ENCODE results near the gene FANCI. TPM values are rescaled to one million over a fixed set of nuclear protein-coding genes. Genes with fewer than 3 reads are reported as not detected.
A peak's percentile ranks its signal among the peaks of the same experiment; 100 is the strongest.

Gene FANCI
- total RNA-seq, 4 donors from 2014 or later, result 0.67 to 1.8 (median 1.5) TPM

DNA sequence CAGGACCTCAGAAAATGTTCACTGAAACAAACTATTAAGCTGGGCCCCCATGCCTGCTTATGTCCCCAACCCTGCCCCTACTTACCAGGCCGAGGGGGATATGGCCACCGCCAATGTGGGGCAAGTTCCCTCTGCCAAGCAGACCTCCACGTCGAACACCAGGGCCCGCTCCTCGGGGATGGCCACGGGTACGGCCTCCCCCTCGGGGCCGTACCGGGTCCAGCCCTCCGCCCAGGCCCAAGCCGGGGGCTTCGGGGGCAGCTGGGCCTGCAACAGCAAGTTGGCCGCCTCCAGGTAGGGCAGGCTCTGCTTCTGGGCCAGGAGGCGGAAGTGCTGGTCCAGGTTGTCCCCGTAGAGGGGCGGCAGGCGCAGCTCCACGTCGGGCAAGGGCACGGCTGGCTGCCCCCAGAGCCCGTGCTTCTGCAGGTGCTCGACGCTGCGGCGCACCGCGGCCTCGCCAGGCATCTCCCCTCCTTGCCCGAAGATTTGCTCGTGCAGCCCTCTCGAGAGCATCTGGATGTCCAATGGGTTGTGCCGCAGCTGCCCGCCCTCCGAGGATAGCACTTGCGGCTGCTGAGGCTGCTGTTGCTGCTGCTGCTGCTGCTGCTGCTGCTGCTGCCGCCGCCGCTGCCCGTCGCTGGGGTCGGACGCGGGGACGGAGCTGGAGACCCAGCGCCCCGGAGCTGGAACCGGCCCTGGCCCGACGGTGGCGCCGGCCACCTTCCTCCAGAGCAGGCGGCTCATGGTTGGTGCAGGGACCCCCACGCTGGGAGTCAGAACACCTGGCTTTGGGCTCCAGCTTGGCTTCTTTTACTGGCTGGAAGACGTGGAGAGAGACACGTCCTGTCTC lies 89.5 kb downstream of the FANCI start:
- no peak for DNase-seq
- no peak overlapping the region for H3K27ac ChIP-seq
- peak overlapping the region in 1 of 3 donors; percentile 90 for H3K4me3 ChIP-seq (replicated peaks in 1 of 3)
- TF ChIP-seq, protein P1, sequence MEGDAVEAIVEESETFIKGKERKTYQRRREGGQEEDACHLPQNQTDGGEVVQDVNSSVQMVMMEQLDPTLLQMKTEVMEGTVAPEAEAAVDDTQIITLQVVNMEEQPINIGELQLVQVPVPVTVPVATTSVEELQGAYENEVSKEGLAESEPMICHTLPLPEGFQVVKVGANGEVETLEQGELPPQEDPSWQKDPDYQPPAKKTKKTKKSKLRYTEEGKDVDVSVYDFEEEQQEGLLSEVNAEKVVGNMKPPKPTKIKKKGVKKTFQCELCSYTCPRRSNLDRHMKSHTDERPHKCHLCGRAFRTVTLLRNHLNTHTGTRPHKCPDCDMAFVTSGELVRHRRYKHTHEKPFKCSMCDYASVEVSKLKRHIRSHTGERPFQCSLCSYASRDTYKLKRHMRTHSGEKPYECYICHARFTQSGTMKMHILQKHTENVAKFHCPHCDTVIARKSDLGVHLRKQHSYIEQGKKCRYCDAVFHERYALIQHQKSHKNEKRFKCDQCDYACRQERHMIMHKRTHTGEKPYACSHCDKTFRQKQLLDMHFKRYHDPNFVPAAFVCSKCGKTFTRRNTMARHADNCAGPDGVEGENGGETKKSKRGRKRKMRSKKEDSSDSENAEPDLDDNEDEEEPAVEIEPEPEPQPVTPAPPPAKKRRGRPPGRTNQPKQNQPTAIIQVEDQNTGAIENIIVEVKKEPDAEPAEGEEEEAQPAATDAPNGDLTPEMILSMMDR (IDR thresholded peaks at IDR 0.05), result no peak
- no peak for TF ChIP-seq POLR2A (IDR thresholded peaks at IDR 0.05)
- intact Hi-C loops (cut with DNase I), result no loop called here
- peaks cover 17 to 39% of the 10 kb centered on the region in 2 donors for H3K4me1 ChIP-seq
- peaks cover 29 to 38% of the 10 kb centered on the region in 2 donors for H3K36me3 ChIP-seq
- no peaks in the 10 kb centered on the region for H3K9me3 ChIP-seq
- no peaks in the 10 kb centered on the region for H3K27me3 ChIP-seq
- 87 to 89% methylated on average over 7 to 12 of the region's 57 CpGs for WGBS, 2 donors

DNA sequence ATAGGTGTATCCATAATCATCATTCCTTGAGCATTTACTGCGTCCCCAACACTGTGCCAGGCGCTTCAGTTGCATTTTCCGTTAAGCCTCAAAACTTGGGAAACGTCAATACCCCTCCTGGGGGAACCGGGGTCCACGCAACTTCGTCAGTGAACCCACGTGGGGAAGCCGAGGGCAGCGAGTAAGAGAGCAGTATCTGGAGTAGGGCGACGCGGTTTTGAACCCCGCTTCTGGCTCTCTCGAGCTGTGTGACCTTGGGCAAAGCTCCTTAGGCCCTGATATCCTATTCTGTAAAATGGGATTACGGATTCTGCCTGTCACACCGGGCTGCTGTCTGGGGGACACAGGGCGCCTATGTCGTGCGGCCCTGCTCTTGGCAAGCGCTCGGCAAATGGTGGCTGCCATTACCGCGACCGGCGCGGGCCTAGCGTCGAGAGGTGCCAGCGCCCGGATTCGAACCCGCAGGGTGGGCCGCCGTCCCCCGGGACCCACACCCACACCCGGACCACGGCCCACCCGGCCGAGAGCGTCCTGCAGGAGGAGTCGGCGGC lies 90.3 kb downstream of the FANCI start:
- Histone ChIP-seq H3K36me3 (peaks cover 21 to 30% of the 10 kb centered on the region in 2 donors), H3K9me3 (no peaks in the 10 kb centered on the region), H3K27me3 (no peaks in the 10 kb centered on the region), H3K4me1 (peaks cover 17 to 39% of the 10 kb centered on the region in 2 donors), H3K27ac (peak overlapping the region; percentile 79 to 95 (median 83)), H3K4me3 (replicated peaks in 1 of 3) (peak overlapping the region; percentile 12 to 90 (median 81))
- no peak for TF ChIP-seq POLR2A (IDR thresholded peaks at IDR 0.05)
- TF ChIP-seq, protein P1 (IDR thresholded peaks at IDR 0.05), result peak in 1 of 6 experiments; percentile 3
- DNase-seq, result no peak
- intact Hi-C loops (cut with DNase I), result no loop called here
- WGBS, 2 donors, result 8 to 11% methylated on average over 15 to 16 of the region's 43 CpGs

DNA sequence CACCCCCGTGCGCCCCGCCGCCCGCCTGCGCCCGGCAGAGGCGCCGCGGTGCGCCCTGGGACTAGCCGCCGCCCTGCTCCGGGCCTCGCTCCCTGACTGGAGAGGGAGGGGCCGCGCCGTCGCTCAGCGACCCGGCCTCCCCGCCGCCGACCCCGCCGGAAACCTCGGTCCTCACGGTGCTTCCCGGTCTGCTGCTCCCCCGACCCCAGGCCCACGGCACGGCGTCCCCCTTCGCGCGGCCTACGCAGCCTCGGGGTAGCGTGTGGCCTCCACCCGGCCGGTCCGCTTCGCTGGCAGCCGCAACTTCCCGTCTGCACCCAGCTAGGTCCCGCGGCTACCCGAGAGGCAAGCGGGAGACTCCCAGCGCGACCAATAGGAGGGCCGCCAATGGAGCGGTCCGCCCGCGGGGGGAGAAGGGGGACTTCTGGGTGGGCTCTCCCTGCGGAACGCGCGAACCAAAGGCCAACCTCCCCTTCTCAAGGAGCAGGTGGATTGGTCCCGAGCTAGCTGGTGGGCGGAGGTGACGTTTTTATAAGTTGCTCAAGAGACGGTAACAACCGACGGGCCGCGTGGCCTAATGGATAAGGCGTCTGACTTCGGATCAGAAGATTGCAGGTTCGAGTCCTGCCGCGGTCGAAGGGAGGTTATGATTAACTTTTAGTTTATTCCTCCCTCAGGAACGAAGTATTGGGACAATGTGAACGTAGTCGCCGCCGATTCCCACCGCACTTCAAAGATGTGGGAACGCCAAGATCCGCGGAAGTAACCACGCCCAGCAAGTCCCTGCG lies 90.9 kb downstream of the FANCI start, which contains the start of gene POLG:
Gene POLG, minus strand, starts transcription at position 315 of the 788 bp plus-strand sequence. CDS start 1,070 bp downstream, outside the sequence.
- TF ChIP-seq, protein P1 (IDR thresholded peaks at IDR 0.05), result peak in 1 of 6 experiments; percentile 5
- TF ChIP-seq POLR2A (IDR thresholded peaks at IDR 0.05), result peak; percentile 80 to 94
- intact Hi-C loops (cut with DNase I), result no loop called here
- Histone ChIP-seq H3K27ac (peak within 1 kb of the TSS; percentile 79 to 95 (median 83)), H3K9me3 (no peaks in the 10 kb centered on the region), H3K27me3 (no peaks in the 10 kb centered on the region), H3K4me1 (peaks cover 17 to 39% of the 10 kb centered on the region in 2 donors), H3K36me3 (peaks cover 14 to 23% of the 10 kb centered on the region in 2 donors), H3K4me3 (replicated peaks in 1 of 3) (peak within 1 kb of the TSS; percentile 12 to 90 (median 81))
- DNase-seq, result peak; percentile 98 to 99
- WGBS, 2 donors, result 1% methylated on average over 28 to 41 of the region's 85 CpGs

DNA sequence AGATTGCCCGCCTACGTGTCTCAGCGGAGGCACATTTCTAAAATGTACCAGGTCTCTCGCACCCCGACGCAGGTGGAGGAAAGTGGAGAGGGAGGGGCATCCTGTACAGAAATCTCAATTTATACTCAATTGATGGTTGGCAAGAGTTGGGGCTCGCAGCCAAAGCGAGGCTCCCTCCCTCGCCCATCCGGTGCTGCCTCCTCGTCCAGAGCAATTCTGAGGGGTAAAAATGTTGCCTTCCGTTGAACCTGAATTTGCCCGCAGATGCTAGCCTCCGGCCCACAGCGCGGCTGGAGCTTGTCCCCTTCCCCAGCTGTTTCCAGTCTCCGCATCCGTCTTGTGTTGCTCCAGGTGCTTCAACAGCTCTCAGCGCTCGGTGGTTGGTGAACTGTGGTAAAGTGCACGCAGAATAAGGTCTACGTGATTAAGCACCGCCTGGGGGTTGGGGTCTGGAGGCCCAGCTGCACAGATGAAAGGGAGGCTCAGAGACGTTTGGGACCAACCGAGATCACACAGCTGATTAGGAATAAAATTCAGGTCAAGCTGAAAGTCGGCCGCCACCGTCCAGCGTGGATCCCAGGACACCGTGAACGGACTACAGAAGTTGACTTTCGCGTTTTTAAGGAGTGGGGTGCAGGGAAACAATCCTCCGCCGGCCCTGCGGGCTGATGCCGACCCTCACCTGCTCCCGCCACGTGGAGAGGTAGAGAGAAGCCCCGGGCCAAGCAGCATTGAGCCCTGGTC lies 91.7 kb downstream of the FANCI start:
- H3K27ac ChIP-seq, result peak overlapping the region in 2 of 3 donors; percentile 64 to 95
- no peaks in the 10 kb centered on the region for H3K9me3 ChIP-seq
- WGBS, 2 donors, result 4 to 12% methylated on average over 33 to 40 of the region's 40 CpGs
- peak overlapping the region in 1 of 3 donors; percentile 29 for H3K4me3 ChIP-seq (replicated peaks in 1 of 3)
- no peak for TF ChIP-seq POLR2A (IDR thresholded peaks at IDR 0.05)
- TF ChIP-seq, protein P1 (IDR thresholded peaks at IDR 0.05), result no peak
- peaks cover 7 to 16% of the 10 kb centered on the region in 2 donors for H3K36me3 ChIP-seq
- intact Hi-C loops (cut with DNase I), result no loop called here
- H3K27me3 ChIP-seq, result no peaks in the 10 kb centered on the region
- DNase-seq, result peak; percentile 77 to 82
- H3K4me1 ChIP-seq, result peaks cover 18 to 40% of the 10 kb centered on the region in 2 donors
